ENCODE measurements around the gene ULBP2.
"Not testable (repeated sequence)": the region's sequence is repeated elsewhere in the genome, so short reads cannot be mapped to it uniquely, and the experiment has no call there.

The ULBP2 gene

DNA sequence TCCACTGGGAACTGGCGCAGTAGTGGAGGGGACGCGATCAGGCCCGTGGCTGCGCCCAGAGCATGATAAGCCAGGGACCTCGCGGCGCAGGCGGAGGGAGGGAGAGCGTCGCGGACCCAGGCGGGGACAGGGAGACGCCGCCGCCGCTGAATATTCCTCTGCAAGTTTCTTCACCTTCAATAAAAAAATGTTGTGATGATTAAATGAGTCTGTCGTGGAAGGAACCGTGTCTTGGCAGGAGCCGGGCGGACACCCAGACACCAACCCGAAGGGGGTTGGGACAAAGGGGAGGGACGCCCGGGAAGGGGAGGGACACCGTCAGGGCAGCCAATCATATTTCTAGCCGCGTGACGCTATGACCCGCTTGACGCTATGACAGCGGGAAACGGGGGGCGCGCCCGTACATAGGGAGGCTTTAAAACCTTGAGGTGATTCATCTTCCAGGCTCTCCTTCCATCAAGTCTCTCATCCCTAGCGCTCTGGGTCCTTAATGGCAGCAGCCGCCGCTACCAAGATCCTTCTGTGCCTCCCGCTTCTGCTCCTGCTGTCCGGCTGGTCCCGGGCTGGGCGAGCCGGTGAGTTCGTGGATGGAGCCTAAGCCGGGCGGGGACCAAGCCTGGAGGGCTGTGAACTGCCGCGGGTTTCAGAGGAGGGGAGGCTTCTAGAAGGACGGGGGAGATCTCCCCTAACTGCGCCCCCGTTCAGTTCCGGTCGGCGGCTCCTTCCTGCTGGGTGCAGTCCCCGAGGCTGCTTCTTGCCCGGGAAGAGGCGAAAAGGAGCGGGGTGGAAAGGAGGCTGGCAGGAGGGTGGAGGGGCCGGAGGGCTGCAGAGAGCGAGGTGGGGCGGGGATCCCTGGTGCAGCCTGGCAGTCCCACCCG is at the start of gene ULBP2:
Gene ULBP2, plus strand, starts transcription at position 432 of the 878 bp plus-strand sequence. Its CDS starts 59 bp downstream, at position 491.
- DNase-seq (ENCODE audit: low read depth) = peak; percentile 70

DNA sequence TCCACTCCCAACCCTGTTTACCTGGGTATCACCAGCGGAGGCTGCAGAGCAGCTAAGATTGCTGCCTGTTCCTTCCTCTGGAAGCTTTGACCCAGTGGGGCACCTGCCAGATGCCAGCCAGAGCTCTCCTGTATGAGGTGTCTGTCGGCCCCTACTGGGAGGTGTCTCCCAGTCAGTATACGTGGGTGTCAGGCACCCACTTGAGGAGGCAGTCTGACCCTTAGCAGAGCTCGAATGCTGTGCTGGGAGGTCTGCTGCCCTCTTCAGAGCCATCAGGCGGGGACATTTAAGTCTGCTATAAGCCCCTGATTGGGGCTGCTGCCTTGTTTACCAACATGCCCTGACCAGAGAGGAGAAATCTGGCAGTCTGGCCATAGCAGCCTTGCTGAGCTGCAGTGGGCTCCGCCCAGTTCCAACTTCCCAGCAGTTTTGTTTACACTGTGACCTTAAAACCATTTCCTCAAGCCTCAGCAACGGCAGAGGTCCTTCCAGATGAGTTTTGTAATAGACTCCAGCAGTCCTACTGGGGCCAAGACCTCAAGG is 46.7 kb upstream of the ULBP2 start:
- no peak for DNase-seq (ENCODE audit: low read depth)

- DNase-seq (ENCODE audit: low read depth) = peak; percentile 1
Measured at GRCh38 chr6:149895833-149896271, 46.0 kb upstream of the ULBP2 start.

- no peak for DNase-seq (ENCODE audit: low read depth)
Measured at GRCh38 chr6:149896491-149896890, 45.3 kb upstream of the ULBP2 start.

DNA sequence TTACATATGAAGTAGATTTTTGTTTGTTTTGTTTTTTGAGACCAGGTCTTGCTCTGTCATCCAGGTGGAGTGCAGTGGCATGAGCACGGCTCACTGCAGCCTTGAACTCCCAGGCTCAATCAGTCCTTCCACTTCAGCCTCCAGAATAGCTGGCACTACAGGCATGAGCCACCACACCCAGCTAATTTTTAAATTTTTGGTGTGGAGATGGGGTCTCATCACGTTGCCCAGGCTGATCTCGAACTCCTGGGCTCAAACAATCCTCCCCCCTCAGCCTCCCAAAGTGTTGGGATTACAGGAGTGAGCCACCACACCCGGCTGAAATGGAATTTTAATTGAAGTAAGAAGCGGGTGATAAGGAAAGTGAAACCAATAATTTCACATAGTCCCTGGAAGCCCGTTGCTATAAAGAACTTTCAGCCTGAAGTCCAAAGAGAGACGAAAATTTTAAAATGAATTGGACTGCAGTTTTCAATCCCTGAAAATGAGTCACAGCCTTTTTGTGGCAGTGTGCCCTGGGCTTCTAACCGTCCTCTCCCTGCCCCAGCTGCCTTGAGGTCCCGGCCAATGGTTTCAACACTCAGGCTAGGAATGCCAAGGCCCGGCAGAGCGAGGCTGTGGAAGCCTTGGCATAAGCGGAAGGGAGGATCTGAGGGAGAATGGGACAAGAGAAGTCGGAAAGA is 44.7 kb upstream of the ULBP2 start:
- no peak for DNase-seq (ENCODE audit: low read depth)

DNA sequence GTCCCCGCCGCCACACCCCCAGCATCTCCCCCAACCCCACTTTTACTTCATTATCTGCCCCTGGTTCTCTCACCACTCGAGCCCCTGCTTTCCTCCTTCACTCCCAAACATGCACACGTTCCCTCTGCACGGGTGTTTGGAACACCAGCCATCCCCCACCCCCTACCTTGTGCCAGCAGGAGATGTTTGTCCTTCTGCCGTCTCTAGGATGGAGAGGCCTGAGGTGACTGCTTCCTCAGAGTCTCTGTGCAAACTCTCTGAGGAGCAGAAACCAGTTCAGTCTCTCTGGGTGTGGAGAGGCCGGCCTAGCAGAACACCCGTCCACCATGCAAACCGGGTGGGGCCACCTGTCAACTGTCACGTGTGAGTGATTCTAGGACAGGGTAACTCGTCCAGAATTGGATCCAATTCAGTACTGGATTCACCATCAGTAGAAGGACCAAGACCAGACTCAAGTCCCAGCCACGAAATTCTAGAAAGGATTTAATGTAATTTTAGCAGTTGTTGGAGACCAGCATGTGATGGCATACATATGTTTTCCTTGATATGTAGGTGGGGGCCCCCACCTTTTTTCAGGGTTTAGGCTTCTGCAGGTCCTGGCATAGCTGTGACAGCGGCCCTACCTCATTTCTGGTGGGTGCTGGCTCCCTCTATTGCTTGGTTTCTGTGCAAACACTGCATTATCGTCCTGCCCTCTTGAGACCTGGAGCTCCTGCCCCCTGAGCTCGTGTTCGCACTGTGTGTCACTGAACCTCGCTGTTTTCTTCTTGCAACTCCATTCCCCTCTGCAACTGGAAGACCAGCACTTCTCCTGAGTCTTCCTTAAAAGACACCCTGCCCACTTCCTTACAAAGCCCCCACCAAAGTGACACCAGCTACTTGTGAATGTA is 43.7 kb upstream of the ULBP2 start, which contains the start of gene RAET1E:
Gene RAET1E, minus strand, starts transcription at position 259 of the 890 bp plus-strand sequence. CDS start 7,212 bp downstream, outside the sequence.
- DNase-seq (ENCODE audit: low read depth) = no peak

GRCh38 chr6:149898966-149899365 is 42.8 kb upstream of the ULBP2 start:
- DNase-seq (ENCODE audit: low read depth) = no peak

- DNase-seq (ENCODE audit: low read depth) = no peak
Measured at GRCh38 chr6:149899486-149899885, 42.3 kb upstream of the ULBP2 start.

GRCh38 chr6:149899926-149900619 is 41.7 kb upstream of the ULBP2 start:
- no peak for DNase-seq (ENCODE audit: low read depth)

DNA sequence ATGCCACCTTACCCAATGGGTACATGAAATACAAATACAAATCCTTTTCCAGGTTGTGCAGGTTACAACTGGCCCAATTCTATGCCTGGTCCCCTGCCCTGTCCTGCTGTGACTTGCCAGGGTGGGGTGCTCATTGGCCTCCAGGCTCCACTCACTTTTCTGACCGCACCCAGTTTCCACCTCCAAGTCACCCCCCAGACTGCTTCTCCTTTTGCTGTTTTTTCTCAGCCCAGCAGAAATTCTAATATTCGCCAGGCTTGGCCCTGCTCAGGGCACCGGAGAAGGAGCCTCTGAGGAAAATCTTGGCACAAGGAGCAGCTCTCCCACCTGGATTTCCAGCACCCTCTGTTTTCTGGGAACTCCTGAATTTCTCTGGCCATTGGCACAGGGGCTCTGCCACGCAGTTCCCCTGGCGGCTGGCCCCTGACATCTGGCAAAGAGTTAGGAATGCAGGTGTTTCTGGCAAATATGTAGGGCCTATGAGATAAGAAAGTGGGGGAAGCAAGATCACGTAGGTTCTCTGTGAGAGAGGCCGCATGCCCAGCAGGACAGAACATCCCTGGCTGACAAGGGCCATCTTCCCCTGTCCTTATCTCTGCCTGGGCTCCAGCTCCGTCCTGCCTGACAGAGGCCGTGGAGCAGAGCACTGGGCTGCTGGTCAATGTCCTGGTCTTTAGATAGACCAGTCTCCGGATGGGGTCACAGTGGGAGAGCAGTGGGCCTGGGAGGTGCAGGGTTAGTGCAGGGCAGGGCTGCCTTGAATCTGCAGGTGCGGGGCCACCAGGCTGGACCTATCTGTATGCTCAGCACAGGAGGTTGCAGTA is 41.0 kb upstream of the ULBP2 start:
- no peak for DNase-seq (ENCODE audit: low read depth)

GRCh38 chr6:149901444-149902140 is 40.2 kb upstream of the ULBP2 start:
- DNase-seq (ENCODE audit: low read depth) = no peak

GRCh38 chr6:149903938-149904611 is 37.7 kb upstream of the ULBP2 start:
- DNase-seq (ENCODE audit: low read depth) = no peak

GRCh38 chr6:149904661-149905370 is 37.0 kb upstream of the ULBP2 start:
- no peak for DNase-seq (ENCODE audit: low read depth)

- no peak for DNase-seq (ENCODE audit: low read depth)
Measured at GRCh38 chr6:149905371-149905910, 36.4 kb upstream of the ULBP2 start.

DNA sequence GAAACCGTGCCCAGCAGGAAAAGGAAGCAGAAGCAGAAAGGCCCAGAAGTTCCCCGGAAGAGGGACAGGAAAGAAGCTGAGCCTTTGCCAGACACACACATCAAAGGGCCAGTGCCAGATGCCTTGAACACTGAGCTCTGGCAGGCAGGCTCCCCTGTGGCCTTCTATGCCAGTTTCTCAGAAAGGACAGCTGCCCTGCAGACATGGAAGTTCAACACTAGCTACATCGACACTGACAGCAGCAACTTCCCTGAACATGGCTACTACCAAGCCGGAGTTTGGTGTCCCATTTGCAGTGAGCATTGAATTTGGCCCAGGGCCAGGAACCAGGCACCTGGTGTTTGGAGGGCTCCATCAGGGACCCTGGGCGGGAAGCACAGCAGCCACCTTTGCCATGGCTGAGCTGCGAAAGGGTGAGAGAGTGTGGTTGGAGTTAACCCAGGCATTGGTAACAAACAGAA is 35.9 kb upstream of the ULBP2 start:
- DNase-seq (ENCODE audit: low read depth) = no peak

DNA sequence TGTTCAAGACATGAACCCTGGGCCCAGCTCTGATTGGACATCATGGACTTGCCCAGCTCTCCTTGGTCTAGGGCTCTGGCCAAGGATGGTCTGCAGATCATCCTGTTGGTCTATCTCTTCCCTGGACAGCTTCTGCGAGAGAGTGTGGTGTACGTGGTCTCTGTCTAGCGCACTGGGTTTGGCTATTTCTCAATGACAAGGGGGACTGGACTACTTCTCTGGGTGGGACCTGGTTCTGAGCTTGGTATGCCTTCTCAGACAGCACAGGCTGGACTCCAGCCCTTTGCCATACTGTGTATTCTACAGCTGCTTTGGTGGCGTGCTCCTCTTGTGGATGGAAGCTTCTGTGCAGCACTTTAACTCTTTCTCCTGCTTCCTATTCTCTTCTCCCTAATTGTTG is 35.4 kb upstream of the ULBP2 start:
- DNase-seq (ENCODE audit: low read depth) = no peak

DNA sequence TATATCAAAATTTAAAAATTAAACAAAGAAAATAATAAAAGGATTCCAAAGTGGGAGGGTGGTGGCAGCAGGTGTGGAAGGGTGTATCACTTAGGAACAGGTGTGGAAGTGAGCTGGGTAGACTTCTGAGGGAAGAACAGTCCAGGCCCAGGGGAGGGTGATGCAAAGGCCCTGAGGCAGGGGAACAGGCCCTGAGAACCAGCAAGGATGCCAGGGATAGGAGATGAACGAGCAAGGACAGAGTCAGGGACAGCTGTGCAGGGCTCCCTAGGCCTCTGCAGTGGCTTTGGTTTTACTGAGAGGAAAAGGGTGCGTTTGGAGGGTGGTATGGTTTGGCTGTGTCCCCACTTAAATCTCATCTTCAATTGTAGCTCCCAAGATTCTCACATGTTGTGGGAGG is 34.5 kb upstream of the ULBP2 start:
- no peak for DNase-seq (ENCODE audit: low read depth)

DNA sequence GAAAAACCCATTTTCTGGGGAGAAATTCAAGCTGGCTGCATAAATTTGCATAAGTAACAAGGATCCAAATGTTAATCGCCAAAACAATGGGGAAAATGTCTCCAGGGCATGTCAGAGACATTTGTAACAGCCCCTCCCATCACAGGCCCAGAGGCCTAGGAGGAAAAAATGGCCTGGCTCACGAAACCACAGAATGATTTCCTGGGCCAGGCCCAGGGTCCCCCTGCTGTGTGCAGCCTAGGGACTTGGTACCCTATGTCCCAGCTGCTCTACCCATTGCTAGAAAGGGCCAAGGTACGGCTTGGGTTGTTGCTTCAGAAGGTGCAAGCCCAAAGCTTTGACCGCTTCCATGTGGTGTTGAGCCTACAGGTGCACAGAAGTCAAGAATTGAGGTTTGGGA is 33.3 kb upstream of the ULBP2 start:
- not testable (repeated sequence) for DNase-seq (ENCODE audit: low read depth)
